HepG2 (cell line): ENCODE measurements around the gene SKIL. TPM values are rescaled to one million over a fixed set of nuclear protein-coding genes. Genes with fewer than 3 reads are reported as not detected.

Experiments
- AGO2 ChIP-seq: fragments of 200-400 bp; formaldehyde crosslinking; optimal IDR thresholded peaks from 2 replicates; pipeline ENCODE3; 2017; ENCODE audit warnings: mild to moderate bottlenecking, low read depth, low read length, moderate library complexity
- CENPT ChIP-seq: sonication (generic); formaldehyde crosslinking; IDR thresholded peaks from 2 replicates; pipeline ENCODE4 v1.8.0; 2022; ENCODE audit warnings: low read depth, mild to moderate bottlenecking, moderate library complexity, missing genetic modification reagents
- FIP1L1 ChIP-seq: fragments of 200-400 bp; formaldehyde crosslinking; IDR thresholded peaks from 2 replicates; pipeline ENCODE4 v1.6.1; 2018; ENCODE audit warnings: low read depth, mild to moderate bottlenecking, low read length, moderate library complexity, borderline replicate concordance; ENCODE audit not compliant: insufficient read depth
- GZF1 ChIP-seq: sonication (generic); formaldehyde crosslinking; IDR thresholded peaks from 2 replicates; pipeline ENCODE4 v1.5.1; 2020; ENCODE audit warnings: mild to moderate bottlenecking, missing genetic modification reagents
- HNF1A ChIP-seq, 2 experiments: sonication (generic) in 1 of 2; formaldehyde crosslinking in 1 of 2; IDR thresholded peaks; 2 replicates each; pipeline versions ENCODE4 v1.4.0 to v1.6.1; 2016 to 2020; ENCODE audit warnings: borderline replicate concordance in 1 of 2, low read depth in 1 of 2, mild to moderate bottlenecking in 1 of 2, missing genetic modification reagents in 1 of 2
- HOXA9 ChIP-seq: sonication (generic); formaldehyde crosslinking; IDR thresholded peaks from 2 replicates; pipeline ENCODE4 v1.8.1; 2022; ENCODE audit warnings: missing genetic modification reagents, mild to moderate bottlenecking, moderate library complexity, borderline replicate concordance
- KAT7 ChIP-seq: IDR thresholded peaks from 2 replicates; pipeline ENCODE4 v1.6.1; 2018; ENCODE audit warnings: borderline replicate concordance, missing compliant biosample characterization
- KDM1A ChIP-seq: IDR thresholded peaks from 2 replicates; pipeline ENCODE4 v1.6.1; 2016; ENCODE audit warnings: missing compliant biosample characterization
- KLF13 ChIP-seq: sonication (generic); formaldehyde crosslinking; IDR thresholded peaks from 2 replicates; pipeline ENCODE4 v1.4.0; 2020; ENCODE audit warnings: mild to moderate bottlenecking, missing genetic modification reagents
- NFKB2 ChIP-seq: sonication (generic); formaldehyde crosslinking; IDR thresholded peaks from 2 replicates; pipeline ENCODE4 v1.4.0; 2020; ENCODE audit warnings: missing genetic modification reagents, borderline replicate concordance
- PAF1 ChIP-seq: IDR thresholded peaks from 2 replicates; pipeline ENCODE4 v1.6.1; 2016; ENCODE audit warnings: missing genetic modification reagents, missing compliant biosample characterization
- PRPF4 ChIP-seq: fragments of 200-400 bp; formaldehyde crosslinking; IDR thresholded peaks from 2 replicates; pipeline ENCODE4 v1.6.1; 2016; ENCODE audit warnings: low read length, low read depth; ENCODE audit not compliant: poor library complexity, severe bottlenecking
- RNF219 ChIP-seq: sonication (generic); formaldehyde crosslinking; IDR thresholded peaks from 2 replicates; pipeline ENCODE4 v1.5.0; 2020; ENCODE audit warnings: mild to moderate bottlenecking, missing genetic modification reagents
- SP140L ChIP-seq: sonication (generic); formaldehyde crosslinking; IDR thresholded peaks from 2 replicates; pipeline ENCODE4 v1.4.0; 2020; ENCODE audit warnings: missing genetic modification reagents, borderline replicate concordance
- SP2 ChIP-seq: sonication (generic); formaldehyde crosslinking; IDR thresholded peaks from 2 replicates; pipeline ENCODE4 v1.5.1; 2020; ENCODE audit warnings: mild to moderate bottlenecking, missing genetic modification reagents
- TEAD3 ChIP-seq: optimal IDR thresholded peaks from 2 replicates; pipeline ENCODE3; 2016; ENCODE audit warnings: borderline replicate concordance
- U2AF1 ChIP-seq: fragments of 200-400 bp; formaldehyde crosslinking; optimal IDR thresholded peaks from 2 replicates; pipeline ENCODE3; 2017; ENCODE audit warnings: mild to moderate bottlenecking, low read depth, low read length
- U2AF2 ChIP-seq: fragments of 200-400 bp; formaldehyde crosslinking; IDR thresholded peaks from 2 replicates; pipeline ENCODE4 v1.6.1; 2017; ENCODE audit warnings: low read depth, mild to moderate bottlenecking, low read length
- ZBTB3 ChIP-seq: sonication (generic); formaldehyde crosslinking; IDR thresholded peaks from 2 replicates; pipeline ENCODE4 v1.4.0; 2020; ENCODE audit warnings: low read depth, mild to moderate bottlenecking, moderate library complexity, missing genetic modification reagents, borderline replicate concordance
- ZNF136 ChIP-seq: sonication (generic); formaldehyde crosslinking; IDR thresholded peaks from 2 replicates; pipeline ENCODE4 v1.8.1; 2022; ENCODE audit warnings: low read depth, mild to moderate bottlenecking, moderate library complexity, missing genetic modification reagents
- ZNF138 ChIP-seq: sonication (generic); formaldehyde crosslinking; IDR thresholded peaks from 2 replicates; pipeline ENCODE4 v1.5.0; 2020; ENCODE audit warnings: mild to moderate bottlenecking, low read depth, missing genetic modification reagents
- ZNF354B ChIP-seq: sonication (generic); formaldehyde crosslinking; IDR thresholded peaks from 2 replicates; pipeline ENCODE4 v1.8.0; 2022; ENCODE audit warnings: mild to moderate bottlenecking, missing genetic modification reagents
- polyA plus RNA-seq, 8 experiments: library from polyadenylated mRNA; depleted of rRNA in 3 of 8; stranded (reverse) in 7 of 8; unstranded in 1 of 8; fragments of >200 nt; fragmentation: Illumina TruSeq in 4 of 8; extraction: Trizol in 4 of 8; gene quantifications; 2 replicates each; pipeline versions ENCODE4 v1.2.1 to v1.2.3, GENCODE V29; 2011 to 2016; ENCODE audit warnings: low read depth in 4 of 8, missing spikeins in 1 of 8, mixed read lengths in 1 of 8; ENCODE audit not compliant: insufficient read depth in 1 of 8
- total RNA-seq, 5 experiments: library from RNA; depleted of rRNA; stranded (reverse); fragments of >200 nt; fragmentation: Illumina TruSeq; extraction: Trizol; gene quantifications; 2 replicates each; pipeline ENCODE4 v1.2.3, GENCODE V29; 2016; ENCODE audit warnings: low read depth in 1 of 5

The SKIL gene
- total and polyA plus RNA-seq, 2 of the 13 experiments (the other 11 are each of a cell fraction or from before 2014, with no cell fraction given), result 5.2 to 20.7 TPM

- no peak for TF ChIP-seq CENPT (CRISPR knock-in tag)
- TF ChIP-seq KLF13, result no peak
- no peak for TF ChIP-seq ZNF354B (CRISPR knock-in tag)
- TF ChIP-seq SP2 (CRISPR knock-in tag), result no peak
- no peak for TF ChIP-seq PAF1 (CRISPR knock-in tag)
- TF ChIP-seq NFKB2 (CRISPR knock-in tag), result no peak
- TF ChIP-seq ZNF136 (CRISPR knock-in tag), result no peak
- 0 out of 2 replicates have a peak, but pooled peaks have one; percentile 23 for TF ChIP-seq KAT7 (CRISPR knock-in tag)
- TF ChIP-seq TEAD3 (CRISPR knock-in tag), result no peak
- no peak for TF ChIP-seq PRPF4
- no peak for TF ChIP-seq SP140L (CRISPR knock-in tag)
- no peak for TF ChIP-seq ZBTB3 (CRISPR knock-in tag)
- no peak for TF ChIP-seq FIP1L1
- no peak for TF ChIP-seq KDM1A (CRISPR knock-in tag)
- no peak for TF ChIP-seq ZNF138
- no peak for TF ChIP-seq HNF1A (IDR thresholded peaks at IDR 0.05; ENCODE audit: low read depth)
- no peak for TF ChIP-seq HNF1A (CRISPR knock-in tag; IDR thresholded peaks at IDR 0.05; ENCODE audit: borderline replicate concordance)
- no peak for TF ChIP-seq U2AF1
- TF ChIP-seq HOXA9 (CRISPR knock-in tag), result no peak
- no peak for TF ChIP-seq GZF1
- TF ChIP-seq RNF219 (CRISPR knock-in tag), result no peak
- no peak for TF ChIP-seq U2AF2
- peak; percentile 85 for TF ChIP-seq AGO2
Measured at GRCh38 chr3:170357176-170358041, at the start of gene SKIL (continued).
